Testis (tissue), 3 donors: ENCODE data around the gene PAPPA. TPM values are rescaled to one million over a fixed set of nuclear protein-coding genes. Genes with fewer than 3 reads are reported as not detected.

Source experiments
- DNase-seq: peaks from one replicate; pipeline ENCODE4 v3.0.0-alpha.2; 2019
- H3K27ac ChIP-seq, 2 donors: fragments of 200-600 bp; sonication (generic); one replicate each; pipeline ENCODE4 v1.5.1; 2019
- H3K27me3 ChIP-seq: fragments of 200-600 bp; sonication (generic); one replicate; pipeline ENCODE4 v1.5.1; 2019
- H3K36me3 ChIP-seq: fragments of 200-600 bp; sonication (generic); one replicate; pipeline ENCODE4 v1.5.1; 2017; ENCODE audit warnings: low read depth; ENCODE audit errors: missing control alignments
- H3K4me1 ChIP-seq: fragments of 200-600 bp; sonication (generic); one replicate; pipeline ENCODE4 v1.5.1; 2019
- H3K4me3 ChIP-seq, 2 donors: fragments of 200-600 bp; sonication (generic); one replicate each; pipeline ENCODE4 v1.5.1; 2017 to 2019
- H3K9me3 ChIP-seq: fragments of 200-600 bp; sonication (generic); one replicate; pipeline ENCODE4 v1.5.1; 2017
- CTCF ChIP-seq, 3 experiments: fragments of 450-650 bp in 2 of 3; fragments of 200-600 bp in 1 of 3; sonication (generic) in 1 of 3; IDR thresholded peaks; one replicate each; pipeline ENCODE4 v1.5.1; 2016 to 2019; ENCODE audit warnings: antibody characterized with exemption in 3 of 3, mild to moderate bottlenecking in 2 of 3, moderate library complexity in 1 of 3
- POLR2A ChIP-seq: fragments of 450-650 bp; IDR thresholded peaks from one replicate; pipeline ENCODE4 v1.6.1; 2017; ENCODE audit warnings: antibody characterized with exemption, mild to moderate bottlenecking, moderate library complexity
- WGBS, 2 donors: methylation state at CpG; one replicate each; pipeline ENCODE4 v1.1.5; 2018; 5-methylcytosine and 5-hydroxymethylcytosine counted together
- intact Hi-C: fragments of 100-400 bp; cut with DNase I; formaldehyde crosslinking; loops from one replicate; pipeline ENCODE4 v1.15.1; 2023; ENCODE audit warnings: low total_unique reads
- polyA plus RNA-seq: library from polyadenylated mRNA; stranded (reverse); fragments of 350-450 nt; fragmentation: Illumina TruSeq; extraction: RNeasy Lipid Tissue Mini Kit (QIAGEN cat#74804); gene quantifications from one replicate; pipeline ENCODE4 v1.2.3, GENCODE V29; 2014; ENCODE audit warnings: low read depth, low replicate concordance; ENCODE audit not compliant: insufficient read depth
- total RNA-seq, 2 donors: library from RNA; depleted of rRNA; stranded (reverse); fragments of >200 nt; gene quantifications; one replicate each; pipeline ENCODE4 v1.2.3, GENCODE V29; 2016

PAPPA gene
- total and polyA plus RNA-seq, 3 donors from 2014 or later: 1.9 to 5.1 (median 4.1) TPM

GRCh38 chr9:116329470-116329869 is 175.9 kb downstream of the PAPPA start:
- TF ChIP-seq CTCF (IDR thresholded peaks at IDR 0.05): no peak
- no peak for TF ChIP-seq POLR2A
- no peak overlapping the region for H3K27ac ChIP-seq
- no peak for DNase-seq
- H3K4me1 ChIP-seq: peaks cover 24% of the 10 kb centered on the region
- H3K9me3 ChIP-seq: no peaks in the 10 kb centered on the region
- no peaks in the 10 kb centered on the region for H3K27me3 ChIP-seq
- no peak overlapping the region for H3K4me3 ChIP-seq
- no peaks in the 10 kb centered on the region for H3K36me3 ChIP-seq
- WGBS, 2 donors: 93 to 94% methylated on average over 4 of the region's 4 CpGs
- intact Hi-C loops: no loop called here

- TF ChIP-seq POLR2A: no peak
- TF ChIP-seq CTCF (IDR thresholded peaks at IDR 0.05): no peak
- H3K4me1 ChIP-seq: peaks cover 24% of the 10 kb centered on the region
- H3K27ac ChIP-seq: no peak overlapping the region
- H3K4me3 ChIP-seq: no peak overlapping the region
- no peak for DNase-seq
- no peaks in the 10 kb centered on the region for H3K36me3 ChIP-seq
- H3K9me3 ChIP-seq: no peaks in the 10 kb centered on the region
- no peaks in the 10 kb centered on the region for H3K27me3 ChIP-seq
- intact Hi-C loops: no loop called here
- WGBS, 2 donors: 83 to 85% methylated on average over 3 of the region's 3 CpGs
Observed at GRCh38 chr9:116331241-116331640, 177.7 kb downstream of the PAPPA start.

- TF ChIP-seq POLR2A (no peak), CTCF (IDR thresholded peaks at IDR 0.05) (no peak)
- Histone ChIP-seq H3K27ac (no peak overlapping the region), H3K4me1 (peaks cover 21% of the 10 kb centered on the region), H3K36me3 (no peaks in the 10 kb centered on the region), H3K27me3 (no peaks in the 10 kb centered on the region), H3K4me3 (no peak overlapping the region), H3K9me3 (no peaks in the 10 kb centered on the region)
- 94 to 95% methylated on average over 6 of the region's 6 CpGs for WGBS, 2 donors
- intact Hi-C loops: no loop called here
- no peak for DNase-seq
Observed at GRCh38 chr9:116332090-116332489, 178.5 kb downstream of the PAPPA start.

- TF ChIP-seq POLR2A (no peak), CTCF (IDR thresholded peaks at IDR 0.05) (no peak)
- no peak overlapping the region for H3K4me3 ChIP-seq
- no peak overlapping the region for H3K27ac ChIP-seq
- intact Hi-C loops: no loop called here
- no peaks in the 10 kb centered on the region for H3K9me3 ChIP-seq
- H3K4me1 ChIP-seq: peaks cover 9% of the 10 kb centered on the region
- H3K36me3 ChIP-seq: no peaks in the 10 kb centered on the region
- H3K27me3 ChIP-seq: no peaks in the 10 kb centered on the region
- DNase-seq: no peak
- 85 to 89% methylated on average over 3 of the region's 3 CpGs for WGBS, 2 donors
Observed at GRCh38 chr9:116333254-116333653, 179.7 kb downstream of the PAPPA start.

GRCh38 chr9:116334546-116335150 is 181.1 kb downstream of the PAPPA start:
- Histone ChIP-seq H3K36me3 (no peaks in the 10 kb centered on the region), H3K4me1 (peaks cover 4% of the 10 kb centered on the region), H3K27me3 (no peaks in the 10 kb centered on the region), H3K4me3 (no peak overlapping the region), H3K9me3 (no peaks in the 10 kb centered on the region), H3K27ac (no peak overlapping the region)
- TF ChIP-seq POLR2A (no peak), CTCF (IDR thresholded peaks at IDR 0.05) (no peak)
- intact Hi-C loops: no loop called here
- DNase-seq: no peak
- WGBS, 2 donors: 76 to 77% methylated on average over 11 to 19 of the region's 19 CpGs
